ENCODE measurements around the gene ZNF585A.

DNA sequence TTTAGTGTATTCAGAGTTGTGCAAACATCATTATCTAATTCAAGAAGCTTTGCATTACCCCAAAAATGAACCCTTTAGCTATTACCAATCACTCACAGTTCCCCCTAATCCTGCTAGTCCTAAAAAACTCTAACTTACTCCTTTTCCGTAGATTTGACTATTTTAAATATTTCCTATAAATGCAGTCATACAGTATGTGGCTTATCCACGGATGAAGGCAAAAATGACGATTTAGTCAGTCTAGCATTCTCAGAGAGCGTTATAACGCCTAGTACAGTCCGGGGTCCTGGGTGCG, 44.9 kb upstream of the ZNF585A start:
- TF ChIP-seq, protein P1, sequence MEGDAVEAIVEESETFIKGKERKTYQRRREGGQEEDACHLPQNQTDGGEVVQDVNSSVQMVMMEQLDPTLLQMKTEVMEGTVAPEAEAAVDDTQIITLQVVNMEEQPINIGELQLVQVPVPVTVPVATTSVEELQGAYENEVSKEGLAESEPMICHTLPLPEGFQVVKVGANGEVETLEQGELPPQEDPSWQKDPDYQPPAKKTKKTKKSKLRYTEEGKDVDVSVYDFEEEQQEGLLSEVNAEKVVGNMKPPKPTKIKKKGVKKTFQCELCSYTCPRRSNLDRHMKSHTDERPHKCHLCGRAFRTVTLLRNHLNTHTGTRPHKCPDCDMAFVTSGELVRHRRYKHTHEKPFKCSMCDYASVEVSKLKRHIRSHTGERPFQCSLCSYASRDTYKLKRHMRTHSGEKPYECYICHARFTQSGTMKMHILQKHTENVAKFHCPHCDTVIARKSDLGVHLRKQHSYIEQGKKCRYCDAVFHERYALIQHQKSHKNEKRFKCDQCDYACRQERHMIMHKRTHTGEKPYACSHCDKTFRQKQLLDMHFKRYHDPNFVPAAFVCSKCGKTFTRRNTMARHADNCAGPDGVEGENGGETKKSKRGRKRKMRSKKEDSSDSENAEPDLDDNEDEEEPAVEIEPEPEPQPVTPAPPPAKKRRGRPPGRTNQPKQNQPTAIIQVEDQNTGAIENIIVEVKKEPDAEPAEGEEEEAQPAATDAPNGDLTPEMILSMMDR (optimal IDR thresholded peaks at IDR 0.05 in 1 of 3, IDR thresholded peaks at IDR 0.05 in 1 of 3, conservative IDR thresholded peaks at IDR 0.05 in 1 of 3; ENCODE audit: extremely low read depth in 1 of 3, insufficient read depth in 2 of 3, low read length in 3 of 3): no peak
- no peak for TF ChIP-seq EZH2 (IDR thresholded peaks at IDR 0.05; ENCODE audit: low read length)
